H1 (cell line): Measurements from ENCODE around the gene VSNL1. TPM values are rescaled to one million over a fixed set of nuclear protein-coding genes. Genes with fewer than 3 reads are reported as not detected.

Source experiments
- BCL11A ChIP-seq, 2 experiments: IDR thresholded peaks; one replicate each; pipeline ENCODE4 v1.6.1; 2011; ENCODE audit warnings: low read depth in 2 of 2, low read length in 2 of 2, mild to moderate bottlenecking in 2 of 2
- CHD7 ChIP-seq: fragments of 300-600 bp; sonication (generic); IDR thresholded peaks from 2 replicates; pipeline ENCODE4 v1.7.1; 2012; ENCODE audit warnings: low read length, moderate library complexity, mild to moderate bottlenecking, inconsistent platforms; ENCODE audit not compliant: insufficient replicate concordance
- CTBP2 ChIP-seq: IDR thresholded peaks from 2 replicates; pipeline ENCODE4 v1.7.0; 2011; ENCODE audit warnings: borderline replicate concordance, mild to moderate bottlenecking, moderate library complexity, mixed read lengths, low read length; ENCODE audit not compliant: insufficient read depth, insufficient read length
- CTCF ChIP-seq, 3 experiments: IDR thresholded peaks; 1 replicate in 2 of 3; 2 replicates in 1 of 3; pipeline versions ENCODE4 v1.5.1 to v1.6.1; 2011; ENCODE audit warnings: low read length in 3 of 3, mild to moderate bottlenecking in 3 of 3, inconsistent platforms in 2 of 3, low read depth in 1 of 3, moderate library complexity in 1 of 3; ENCODE audit not compliant: insufficient read depth in 1 of 3; ENCODE audit errors: control extremely low read depth in 1 of 3
- KDM4A ChIP-seq: IDR thresholded peaks from one replicate; pipeline ENCODE4 v1.7.1; 2012; ENCODE audit warnings: low read depth, mild to moderate bottlenecking, moderate library complexity, low read length, inconsistent platforms; ENCODE audit not compliant: severe bottlenecking
- MAFK ChIP-seq: IDR thresholded peaks from 2 replicates; pipeline ENCODE4 v1.6.1; 2012; ENCODE audit warnings: low read depth, mild to moderate bottlenecking, improper control_type of control experiment, low read length
- polyA plus RNA-seq, 7 experiments: library from polyadenylated mRNA; depleted of rRNA in 3 of 7; stranded (reverse) in 5 of 7; unstranded in 2 of 7; fragments of >200 nt in 5 of 7; fragments of 200-250 nt in 2 of 7; gene quantifications; 1 replicate in 5 of 7; 2 replicates in 1 of 7; 4 replicates in 1 of 7; pipeline versions ENCODE4 v1.2.1 to v1.2.3, GENCODE V29; 2011 to 2013; ENCODE audit warnings: missing spikeins in 2 of 7, mixed read lengths in 2 of 7
- total RNA-seq: library from RNA; stranded (reverse); fragmentation: NEBNext Ultra II Directional; extraction: Animal tissue kit (Norgen Biotek cat#: 25700); gene quantifications from 2 replicates; pipeline ENCODE4 v1.2.1, GENCODE V29; 2021

Gene VSNL1
- total and polyA plus RNA-seq, 2 of the 8 experiments (the other 6 are each of a cell fraction or from before 2014, with no cell fraction given), result 49.4 to 108 TPM

- no peak for TF ChIP-seq CHD7
- TF ChIP-seq KDM4A, result no peak
- TF ChIP-seq CTCF (IDR thresholded peaks at IDR 0.05; ENCODE audit: control extremely low read depth in 1 of 3, insufficient read depth in 1 of 3, low read depth in 1 of 3, low read length in 3 of 3), result no peak
- no peak for TF ChIP-seq CTBP2
- no peak for TF ChIP-seq BCL11A (IDR thresholded peaks at IDR 0.05; ENCODE audit: low read depth in 2 of 2, low read length in 2 of 2)
- no peak for TF ChIP-seq MAFK
These were observed 108.5 kb downstream of the VSNL1 start (continued) for GRCh38 chr2:17649026-17649425.
